Hepatocyte (in vitro differentiated cells): Measurements from ENCODE around the gene SPDYE11.
"Not testable (repeated sequence)": the region's sequence is repeated elsewhere in the genome, so short reads cannot be mapped to it uniquely, and the experiment has no call there.

ENCODE experiments used
- EZH2 ChIP-seq: fragments of 200-600 bp; sonication (generic); IDR thresholded peaks from 2 replicates; pipeline ENCODE4 v1.6.1; 2016; ENCODE audit warnings: antibody characterized with exemption, mild to moderate bottlenecking, borderline replicate concordance
- EZH2phosphoT487 ChIP-seq: fragments of 200-600 bp; sonication (generic); IDR thresholded peaks from one replicate; pipeline ENCODE4 v1.6.1; 2018; ENCODE audit warnings: antibody characterized with exemption, mild to moderate bottlenecking, low read depth, moderate library complexity; ENCODE audit not compliant: unreplicated experiment, severe bottlenecking
- TF ChIP-seq, protein P1 (sequence below): fragments of 200-600 bp; sonication (generic); IDR thresholded peaks from 2 replicates; pipeline ENCODE4 v1.5.1; 2016; ENCODE audit warnings: antibody characterized with exemption, mild to moderate bottlenecking; ENCODE audit not compliant: poor library complexity

DNA sequence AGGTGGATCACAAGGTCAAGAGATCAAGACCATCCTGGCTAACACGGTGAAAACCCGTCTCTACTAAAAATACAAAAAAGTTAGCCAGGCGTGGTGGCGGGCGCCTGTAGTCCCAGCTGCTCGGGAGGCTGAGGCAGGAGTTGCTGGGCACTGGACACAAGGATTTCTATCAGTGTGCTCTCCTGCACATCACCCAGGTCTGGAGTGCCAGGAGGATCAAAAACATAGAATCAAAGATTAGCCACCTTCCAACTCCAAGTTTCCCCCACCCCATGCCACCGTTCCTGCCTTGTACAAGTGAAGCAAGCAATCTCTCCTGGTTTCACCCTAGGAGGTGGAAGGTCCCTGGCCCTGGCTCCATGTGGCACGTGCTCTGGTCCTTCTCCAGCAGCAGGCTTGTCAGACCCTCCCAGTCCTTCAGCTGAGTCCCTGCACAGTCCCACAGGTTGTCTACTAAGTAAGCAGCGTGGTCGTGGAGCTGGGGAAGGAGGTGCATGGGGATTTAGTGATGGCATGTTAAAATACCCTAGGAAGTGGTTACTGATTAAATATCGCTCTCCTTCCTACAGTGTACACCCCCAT, 59.7 kb downstream of the SPDYE11 start:
- TF ChIP-seq, protein P1, sequence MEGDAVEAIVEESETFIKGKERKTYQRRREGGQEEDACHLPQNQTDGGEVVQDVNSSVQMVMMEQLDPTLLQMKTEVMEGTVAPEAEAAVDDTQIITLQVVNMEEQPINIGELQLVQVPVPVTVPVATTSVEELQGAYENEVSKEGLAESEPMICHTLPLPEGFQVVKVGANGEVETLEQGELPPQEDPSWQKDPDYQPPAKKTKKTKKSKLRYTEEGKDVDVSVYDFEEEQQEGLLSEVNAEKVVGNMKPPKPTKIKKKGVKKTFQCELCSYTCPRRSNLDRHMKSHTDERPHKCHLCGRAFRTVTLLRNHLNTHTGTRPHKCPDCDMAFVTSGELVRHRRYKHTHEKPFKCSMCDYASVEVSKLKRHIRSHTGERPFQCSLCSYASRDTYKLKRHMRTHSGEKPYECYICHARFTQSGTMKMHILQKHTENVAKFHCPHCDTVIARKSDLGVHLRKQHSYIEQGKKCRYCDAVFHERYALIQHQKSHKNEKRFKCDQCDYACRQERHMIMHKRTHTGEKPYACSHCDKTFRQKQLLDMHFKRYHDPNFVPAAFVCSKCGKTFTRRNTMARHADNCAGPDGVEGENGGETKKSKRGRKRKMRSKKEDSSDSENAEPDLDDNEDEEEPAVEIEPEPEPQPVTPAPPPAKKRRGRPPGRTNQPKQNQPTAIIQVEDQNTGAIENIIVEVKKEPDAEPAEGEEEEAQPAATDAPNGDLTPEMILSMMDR = not testable (repeated sequence)
- TF ChIP-seq EZH2, EZH2phosphoT487: not testable (repeated sequence)
